Measurements from ENCODE around the gene DHRS3. TPM values are rescaled to one million over a fixed set of nuclear protein-coding genes. Genes with fewer than 3 reads are reported as not detected.

DHRS3 gene
- 14.1 and 25.8 TPM in 2 replicates for total RNA-seq

DNA sequence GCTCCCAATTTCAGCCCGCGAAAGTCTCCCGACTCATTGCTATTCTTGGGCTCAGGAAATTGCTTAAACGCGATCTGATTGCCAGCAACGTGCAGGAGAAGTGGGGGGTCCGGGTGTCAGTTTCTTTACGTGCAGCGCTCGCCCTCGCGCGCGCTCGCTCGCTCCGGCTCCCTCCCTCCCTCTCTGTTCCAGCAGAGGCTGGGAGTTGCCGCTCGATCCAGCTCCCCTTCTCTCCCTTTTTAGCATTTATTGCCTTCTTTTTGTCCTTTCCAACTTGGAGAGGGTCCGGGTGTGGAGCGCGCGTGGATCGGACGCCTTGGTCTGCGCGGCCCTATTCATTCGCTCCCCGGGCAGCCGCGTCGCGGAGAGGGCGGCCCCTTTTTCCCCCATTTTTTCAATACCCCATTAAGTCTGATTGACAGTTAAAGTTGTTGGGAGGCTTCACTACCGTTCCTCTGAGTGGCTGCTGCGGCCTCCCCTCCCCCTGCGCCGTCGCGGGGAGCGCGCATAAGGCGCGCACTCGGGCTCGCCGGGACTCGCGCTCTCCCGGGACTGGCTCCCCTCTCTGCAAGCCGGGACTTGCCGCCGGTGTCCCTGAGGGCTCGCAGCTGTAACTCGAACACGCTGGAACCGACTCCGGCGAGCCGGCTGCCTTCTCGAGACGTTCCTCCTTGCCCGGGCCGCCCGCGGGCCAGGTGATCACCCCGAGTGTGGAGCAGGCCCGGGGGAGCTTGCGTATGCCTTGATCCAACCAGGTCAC lies at the start of gene DHRS3:
Gene DHRS3, minus strand, starts transcription at position 310 of the 760 bp plus-strand sequence. CDS start 862 bp downstream, outside the sequence.

GRCh38 chr1:12643785-12644184 lies 25.8 kb upstream of the DHRS3 start, which contains the start of gene AADACL4:
TSS of gene AADACL4 (plus strand) at chr1:12644085. CDS start at chr1:12644547, 462 bp downstream.

Other genes starting within 250 kb of the DHRS3 start
- not detected in 2 replicates for gene AADACL4, start 25.9 kb upstream of the DHRS3 start, total RNA-seq
- gene AADACL3, start 97.9 kb upstream of the DHRS3 start, total RNA-seq = not detected in 2 replicates
- not detected in 2 replicates for gene CFAP107, start 128.0 kb upstream of the DHRS3 start, total RNA-seq
- gene PRAMEF12, start 155.5 kb upstream of the DHRS3 start, total RNA-seq = not detected in 2 replicates
- gene PRAMEF1, start 173.2 kb upstream of the DHRS3 start, total RNA-seq = not detected in 2 replicates
- gene PRAMEF11, start 213.2 kb upstream of the DHRS3 start, total RNA-seq = not detected in 2 replicates
- not detected in 2 replicates for gene HNRNPCL1, start 230.5 kb upstream of the DHRS3 start, total RNA-seq
- not detected in 2 replicates for gene PRAMEF2, start 238.9 kb upstream of the DHRS3 start, total RNA-seq

Measured in hair follicular keratinocyte (primary cell).